ENCODE results near the gene HIF1A. TPM values are rescaled to one million over a fixed set of nuclear protein-coding genes. Genes with fewer than 3 reads are reported as not detected.

HIF1A gene
- total and polyA plus RNA-seq, 5 donors from 2014 or later = 48.2 to 123 (median 60.7) TPM

DNA sequence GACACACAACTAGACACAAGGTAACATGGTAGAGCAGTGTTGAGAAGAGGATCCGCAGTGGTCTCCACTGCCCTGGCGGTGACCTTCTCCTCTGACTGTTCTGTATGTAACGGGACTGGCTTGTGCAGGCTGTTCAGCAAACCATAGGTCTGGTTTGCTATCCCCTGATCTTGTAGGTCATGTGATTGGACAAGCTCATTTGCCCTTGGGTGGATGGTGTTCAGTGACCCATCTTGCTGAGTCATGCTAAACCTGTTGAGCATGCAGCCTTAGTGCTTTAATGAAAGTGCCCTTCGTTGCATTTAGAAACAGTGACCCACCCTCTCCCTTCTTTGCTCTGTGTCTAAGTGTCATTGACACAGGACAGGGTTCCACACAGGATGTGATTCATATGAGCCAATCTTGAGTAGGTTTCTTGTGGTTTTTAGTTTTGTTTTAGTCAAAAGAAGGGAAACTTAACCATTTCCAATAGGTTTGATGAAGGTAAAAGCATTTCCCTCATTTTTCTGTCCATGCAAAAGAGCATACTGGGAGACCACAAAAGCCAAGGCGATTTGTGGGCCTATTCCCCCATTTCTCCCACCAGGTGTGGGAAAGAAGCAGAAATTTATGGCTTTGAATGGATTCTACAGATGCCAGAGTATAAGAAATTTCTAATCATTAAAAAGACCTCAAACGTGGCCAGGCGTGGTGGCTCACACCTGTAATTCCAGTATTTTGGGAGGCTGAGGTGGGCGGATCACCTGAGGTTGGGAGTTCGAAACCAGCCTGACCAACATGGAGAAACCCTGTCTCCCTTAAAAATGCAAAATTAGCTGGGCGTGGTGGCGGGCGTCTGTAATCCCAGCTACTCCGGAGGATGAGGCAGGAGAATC lies 32.6 kb upstream of the HIF1A start:
- H3K27ac Mint-ChIP-seq = peak overlapping the region; percentile 77 to 84 (median 81)
- peak overlapping the region; percentile 43 to 80 (median 69) for H3K4me3 Mint-ChIP-seq
- H3K9me3 Mint-ChIP-seq = peaks cover 0 to 2% (median 0%) of the 10 kb centered on the region in 7 donors
- no peaks in the 10 kb centered on the region for H3K9me3 ChIP-seq (ENCODE audit: control insufficient read depth in 2 of 2, low read length in 2 of 2)
- no peaks in the 10 kb centered on the region for H3K36me3 ChIP-seq (ENCODE audit: control insufficient read depth, insufficient read depth, low read length)
- H3K4me1 ChIP-seq (ENCODE audit: control insufficient read depth, insufficient read depth, low read length, poor library complexity, severe bottlenecking) = peaks cover 38% of the 10 kb centered on the region
- H3K4me3 ChIP-seq (ENCODE audit: low read depth, low read length) = peak overlapping the region; percentile 82
- peaks cover 33 to 63% (median 57%) of the 10 kb centered on the region in 4 donors for H3K4me1 Mint-ChIP-seq
- H3K27me3 ChIP-seq (ENCODE audit: control insufficient read depth, insufficient read depth, low read length) = no peaks in the 10 kb centered on the region
- ATAC-seq (ENCODE audit: low read depth in 2 of 2) (peak; percentile 91 to 93), DNase-seq (peak; percentile 10 to 94 (median 54))
- H3K27me3 Mint-ChIP-seq = no peaks in the 10 kb centered on the region
- H3K36me3 Mint-ChIP-seq = no peaks in the 10 kb centered on the region
- peak overlapping the region; percentile 52 for H3K27ac ChIP-seq (ENCODE audit: insufficient read depth, low read length, poor library complexity, severe bottlenecking)

GRCh38 chr14:61663312-61663979 lies 31.9 kb upstream of the HIF1A start:
- no peaks in the 10 kb centered on the region for H3K27me3 Mint-ChIP-seq
- ATAC-seq (ENCODE audit: low read depth in 2 of 2) (no peak), DNase-seq (peak in 1 of 3 donors; percentile 24)
- Histone ChIP-seq H3K9me3 (ENCODE audit: control insufficient read depth in 2 of 2, low read length in 2 of 2) (no peaks in the 10 kb centered on the region), H3K27ac (ENCODE audit: insufficient read depth, low read length, poor library complexity, severe bottlenecking) (no peak overlapping the region), H3K36me3 (ENCODE audit: control insufficient read depth, insufficient read depth, low read length) (no peaks in the 10 kb centered on the region), H3K4me3 (ENCODE audit: low read depth, low read length) (peak overlapping the region; percentile 61), H3K4me1 (ENCODE audit: control insufficient read depth, insufficient read depth, low read length, poor library complexity, severe bottlenecking) (peaks cover 38% of the 10 kb centered on the region), H3K27me3 (ENCODE audit: control insufficient read depth, insufficient read depth, low read length) (no peaks in the 10 kb centered on the region)
- peaks cover 0 to 2% (median 0%) of the 10 kb centered on the region in 7 donors for H3K9me3 Mint-ChIP-seq
- H3K27ac Mint-ChIP-seq = peak overlapping the region; percentile 77 to 84 (median 81)
- H3K4me1 Mint-ChIP-seq = peaks cover 33 to 63% (median 57%) of the 10 kb centered on the region in 4 donors
- H3K36me3 Mint-ChIP-seq = no peaks in the 10 kb centered on the region
- peak overlapping the region; percentile 20 to 84 (median 78) for H3K4me3 Mint-ChIP-seq

DNA sequence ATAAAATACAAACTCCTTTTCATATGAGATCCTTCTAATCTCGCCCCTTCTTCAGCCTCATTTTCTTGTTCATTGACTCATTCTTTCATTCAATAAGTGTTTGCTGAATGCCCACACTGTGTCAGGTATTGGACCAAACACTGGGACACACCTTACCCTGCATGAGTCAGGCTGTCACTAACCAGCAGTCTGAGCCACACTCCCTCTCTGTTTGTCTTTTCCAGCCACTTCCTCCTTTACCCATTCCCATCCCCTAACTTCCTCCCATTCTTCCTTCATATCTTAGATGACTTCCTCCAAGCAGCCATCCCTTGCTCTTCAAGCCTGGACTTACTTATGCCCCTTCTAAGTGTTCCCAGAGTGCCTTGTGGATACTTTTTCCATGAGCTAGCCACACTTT lies 27.0 kb upstream of the HIF1A start:
- H3K4me3 Mint-ChIP-seq = no peak overlapping the region
- ATAC-seq (ENCODE audit: low read depth in 2 of 2) (no peak), DNase-seq (no peak)
- H3K27me3 Mint-ChIP-seq = peaks cover 4% of the 10 kb centered on the region
- H3K27me3 ChIP-seq (ENCODE audit: control insufficient read depth, insufficient read depth, low read length) = no peaks in the 10 kb centered on the region
- H3K4me3 ChIP-seq (ENCODE audit: low read depth, low read length) = no peak overlapping the region
- no peaks in the 10 kb centered on the region for H3K9me3 ChIP-seq (ENCODE audit: control insufficient read depth in 2 of 2, low read length in 2 of 2)
- H3K27ac ChIP-seq (ENCODE audit: insufficient read depth, low read length, poor library complexity, severe bottlenecking) = no peak overlapping the region
- H3K27ac Mint-ChIP-seq = no peak overlapping the region
- peaks cover 0 to 1% (median 0%) of the 10 kb centered on the region in 7 donors for H3K9me3 Mint-ChIP-seq
- peaks cover 7 to 26% (median 23%) of the 10 kb centered on the region in 4 donors for H3K4me1 Mint-ChIP-seq
- no peaks in the 10 kb centered on the region for H3K36me3 ChIP-seq (ENCODE audit: control insufficient read depth, insufficient read depth, low read length)
- peaks cover 26% of the 10 kb centered on the region for H3K4me1 ChIP-seq (ENCODE audit: control insufficient read depth, insufficient read depth, low read length, poor library complexity, severe bottlenecking)
- no peaks in the 10 kb centered on the region for H3K36me3 Mint-ChIP-seq

DNA sequence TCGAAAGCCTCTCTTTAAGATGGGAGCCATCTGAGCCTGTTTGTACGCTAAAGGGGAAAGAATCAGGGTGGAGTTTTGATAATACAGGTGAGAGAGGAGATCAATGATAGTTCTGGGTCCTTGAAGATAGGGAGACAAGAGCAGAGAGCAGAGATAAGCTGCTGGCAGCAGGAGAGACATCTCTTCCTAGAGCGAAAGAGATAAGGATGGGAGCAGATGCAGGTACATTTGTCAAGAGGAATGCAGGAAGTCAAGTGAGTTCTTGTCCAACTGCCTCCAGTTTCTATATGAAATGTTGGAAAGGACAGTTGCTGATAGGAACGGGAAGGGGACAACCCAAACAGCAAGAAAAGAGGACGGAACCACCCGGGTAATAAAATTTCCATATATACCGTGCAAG lies 24.7 kb upstream of the HIF1A start:
- DNase-seq = no peak
- H3K4me1 ChIP-seq (ENCODE audit: control insufficient read depth, insufficient read depth, low read length, poor library complexity, severe bottlenecking) = peaks cover 16% of the 10 kb centered on the region
- H3K4me3 ChIP-seq (ENCODE audit: low read depth, low read length) = peak overlapping the region; percentile 67
- H3K9me3 ChIP-seq (ENCODE audit: control insufficient read depth in 2 of 2, low read length in 2 of 2) = no peaks in the 10 kb centered on the region
- H3K27me3 ChIP-seq (ENCODE audit: control insufficient read depth, insufficient read depth, low read length) = peaks cover 2% of the 10 kb centered on the region
- Mint-ChIP-seq H3K27ac (no peak overlapping the region), H3K4me3 (no peak overlapping the region), H3K9me3 (no peaks in the 10 kb centered on the region), H3K36me3 (no peaks in the 10 kb centered on the region), H3K4me1 (peaks cover 0 to 16% (median 13%) of the 10 kb centered on the region in 4 donors), H3K27me3 (peaks cover 4% of the 10 kb centered on the region)
- H3K27ac ChIP-seq (ENCODE audit: insufficient read depth, low read length, poor library complexity, severe bottlenecking) = peak overlapping the region; percentile 86
- ATAC-seq (ENCODE audit: low read depth in 2 of 2) = no peak
- H3K36me3 ChIP-seq (ENCODE audit: control insufficient read depth, insufficient read depth, low read length) = no peaks in the 10 kb centered on the region

DNA sequence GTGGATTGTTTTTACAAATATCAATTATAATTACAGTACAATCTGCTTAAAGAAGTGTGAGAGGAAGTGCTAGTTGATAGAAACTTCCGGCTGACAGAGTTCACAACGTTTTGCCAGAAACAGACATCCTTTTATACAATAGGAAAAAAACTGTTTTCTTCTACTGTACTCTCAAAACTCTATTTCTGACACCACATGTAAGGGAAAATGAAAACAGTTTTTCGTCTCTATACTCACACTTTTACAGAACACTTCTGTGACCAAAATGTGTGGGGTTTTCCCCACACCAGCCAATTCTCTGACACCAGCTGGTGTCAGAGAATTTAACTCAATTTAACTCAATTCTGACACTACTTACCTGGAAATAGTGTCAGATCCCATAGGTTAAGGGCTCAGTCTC lies 24.2 kb upstream of the HIF1A start:
- ATAC-seq (ENCODE audit: low read depth in 2 of 2) (peak; percentile 85 to 90), DNase-seq (peak in 2 of 3 donors; percentile 75 to 81)
- Mint-ChIP-seq H3K27ac (no peak overlapping the region), H3K9me3 (no peaks in the 10 kb centered on the region), H3K4me1 (peaks cover 0 to 12% (median 10%) of the 10 kb centered on the region in 4 donors), H3K27me3 (peaks cover 8% of the 10 kb centered on the region), H3K36me3 (no peaks in the 10 kb centered on the region), H3K4me3 (no peak overlapping the region)
- Histone ChIP-seq H3K36me3 (ENCODE audit: control insufficient read depth, insufficient read depth, low read length) (no peaks in the 10 kb centered on the region), H3K27me3 (ENCODE audit: control insufficient read depth, insufficient read depth, low read length) (peaks cover 3% of the 10 kb centered on the region), H3K9me3 (ENCODE audit: control insufficient read depth in 2 of 2, low read length in 2 of 2) (no peaks in the 10 kb centered on the region), H3K27ac (ENCODE audit: insufficient read depth, low read length, poor library complexity, severe bottlenecking) (peak overlapping the region; percentile 86), H3K4me3 (ENCODE audit: low read depth, low read length) (peak overlapping the region; percentile 67), H3K4me1 (ENCODE audit: control insufficient read depth, insufficient read depth, low read length, poor library complexity, severe bottlenecking) (peaks cover 16% of the 10 kb centered on the region)

DNA sequence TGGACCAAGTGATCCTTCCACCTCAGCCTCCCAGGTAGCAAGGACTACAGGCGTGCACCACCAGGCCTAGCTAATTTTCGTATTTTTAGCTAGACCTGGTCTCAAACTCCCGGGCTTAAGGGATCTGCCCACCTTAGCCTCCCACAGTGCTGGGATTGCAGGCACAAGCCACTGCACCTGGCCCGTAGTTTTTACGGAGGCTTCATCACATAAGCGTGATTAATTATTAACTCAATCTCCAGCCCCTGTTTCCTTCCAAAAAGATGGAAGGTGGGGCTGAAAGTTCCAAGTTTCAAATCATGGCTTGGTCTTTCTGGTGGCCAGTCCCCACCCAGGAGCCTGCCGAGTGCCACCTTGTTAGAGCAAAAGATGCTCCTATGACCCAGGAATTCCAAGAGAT lies 22.5 kb upstream of the HIF1A start:
- H3K27ac ChIP-seq (ENCODE audit: insufficient read depth, low read length, poor library complexity, severe bottlenecking) = peak overlapping the region; percentile 35
- H3K4me3 ChIP-seq (ENCODE audit: low read depth, low read length) = no peak overlapping the region
- no peaks in the 10 kb centered on the region for H3K36me3 Mint-ChIP-seq
- H3K27ac Mint-ChIP-seq = no peak overlapping the region
- peaks cover 0 to 7% (median 5%) of the 10 kb centered on the region in 4 donors for H3K4me1 Mint-ChIP-seq
- H3K4me3 Mint-ChIP-seq = no peak overlapping the region
- H3K9me3 Mint-ChIP-seq = no peaks in the 10 kb centered on the region
- ATAC-seq (ENCODE audit: low read depth in 2 of 2) (no peak), DNase-seq (no peak)
- peaks cover 16% of the 10 kb centered on the region for H3K4me1 ChIP-seq (ENCODE audit: control insufficient read depth, insufficient read depth, low read length, poor library complexity, severe bottlenecking)
- H3K27me3 Mint-ChIP-seq = peaks cover 13% of the 10 kb centered on the region
- peaks cover 6% of the 10 kb centered on the region for H3K27me3 ChIP-seq (ENCODE audit: control insufficient read depth, insufficient read depth, low read length)
- H3K9me3 ChIP-seq (ENCODE audit: control insufficient read depth in 2 of 2, low read length in 2 of 2) = no peaks in the 10 kb centered on the region
- H3K36me3 ChIP-seq (ENCODE audit: control insufficient read depth, insufficient read depth, low read length) = no peaks in the 10 kb centered on the region

DNA sequence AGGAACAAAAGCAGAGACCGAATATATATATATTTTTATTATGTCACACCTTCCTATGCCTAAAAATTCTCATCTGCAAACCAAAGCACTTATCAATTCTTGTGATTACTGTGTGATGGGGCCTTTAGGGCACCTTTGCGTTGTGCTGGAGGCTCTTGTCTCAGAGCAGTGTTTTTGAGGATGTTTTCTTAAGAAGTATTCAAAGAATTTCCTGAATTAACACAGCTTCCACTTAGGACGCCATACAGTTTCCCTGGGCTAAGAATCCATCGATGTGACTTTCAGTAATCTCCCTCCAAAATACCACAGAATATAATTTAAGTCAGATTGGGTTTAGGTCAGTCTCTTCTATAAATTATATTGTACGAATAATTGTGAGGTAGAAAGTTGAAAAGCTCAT lies 22.0 kb upstream of the HIF1A start:
- Mint-ChIP-seq H3K27ac (peak overlapping the region in 1 of 3 donors; percentile 25), H3K4me3 (peak overlapping the region in 1 of 4 donors; percentile 22), H3K9me3 (no peaks in the 10 kb centered on the region), H3K27me3 (peaks cover 13% of the 10 kb centered on the region), H3K36me3 (no peaks in the 10 kb centered on the region), H3K4me1 (peaks cover 0 to 7% (median 5%) of the 10 kb centered on the region in 4 donors)
- Histone ChIP-seq H3K4me1 (ENCODE audit: control insufficient read depth, insufficient read depth, low read length, poor library complexity, severe bottlenecking) (peaks cover 16% of the 10 kb centered on the region), H3K36me3 (ENCODE audit: control insufficient read depth, insufficient read depth, low read length) (no peaks in the 10 kb centered on the region), H3K4me3 (ENCODE audit: low read depth, low read length) (no peak overlapping the region), H3K9me3 (ENCODE audit: control insufficient read depth in 2 of 2, low read length in 2 of 2) (no peaks in the 10 kb centered on the region), H3K27me3 (ENCODE audit: control insufficient read depth, insufficient read depth, low read length) (peaks cover 6% of the 10 kb centered on the region), H3K27ac (ENCODE audit: insufficient read depth, low read length, poor library complexity, severe bottlenecking) (no peak overlapping the region)
- DNase-seq (no peak), ATAC-seq (ENCODE audit: low read depth in 2 of 2) (no peak)

Measured in CD4-positive, CD25-positive, alpha-beta regulatory T cell (primary cell).